Liver (tissue), 9 donors: ENCODE data around the gene PACS1. TPM values are rescaled to one million over a fixed set of nuclear protein-coding genes. Genes with fewer than 3 reads are reported as not detected.

Experiments
- DNase-seq: peaks from one replicate; pipeline ENCODE4 v3.0.0-alpha.2; 2017; ENCODE audit warnings: low spot score
- H3K27ac ChIP-seq, 2 donors: one replicate each; pipeline ENCODE4 v1.7.0; 2013; ENCODE audit warnings: inconsistent platforms in 2 of 2, low read length in 2 of 2, control low read depth in 1 of 2, low read depth in 1 of 2, mild to moderate bottlenecking in 1 of 2
- H3K27me3 ChIP-seq, 4 donors: one replicate each; pipeline versions ENCODE4 v1.6.1 to v1.7.0; 2013; ENCODE audit warnings: low read length in 3 of 4, inconsistent platforms in 1 of 4, mild to moderate bottlenecking in 1 of 4, moderate library complexity in 1 of 4; ENCODE audit not compliant: control insufficient read depth in 4 of 4, insufficient read depth in 4 of 4
- H3K36me3 ChIP-seq, 4 donors: one replicate each; pipeline versions ENCODE4 v1.6.1 to v1.7.0; 2013; ENCODE audit warnings: low read length in 3 of 4, mild to moderate bottlenecking in 3 of 4, low read depth in 1 of 4, moderate library complexity in 1 of 4; ENCODE audit not compliant: control insufficient read depth in 4 of 4, insufficient read depth in 3 of 4
- H3K4me1 ChIP-seq, 4 donors: one replicate each; pipeline versions ENCODE4 v1.6.1 to v1.7.0; 2013; ENCODE audit warnings: low read length in 3 of 4, mild to moderate bottlenecking in 3 of 4, moderate library complexity in 1 of 4; ENCODE audit not compliant: control insufficient read depth in 4 of 4, insufficient read depth in 4 of 4
- H3K4me3 ChIP-seq, 3 donors: one replicate each; pipeline versions ENCODE4 v1.6.1 to v1.7.0; 2013; ENCODE audit warnings: low read length in 3 of 3, control low read depth in 1 of 3, low read depth in 1 of 3, mild to moderate bottlenecking in 1 of 3
- H3K9ac ChIP-seq, 2 donors: one replicate each; pipeline ENCODE4 v1.7.0; 2013; ENCODE audit warnings: low read length in 2 of 2, mild to moderate bottlenecking in 2 of 2, moderate library complexity in 2 of 2, control low read depth in 1 of 2, low read depth in 1 of 2
- H3K9me3 ChIP-seq, 4 donors: one replicate each; pipeline versions ENCODE4 v1.6.1 to v1.7.0; 2013; ENCODE audit warnings: low read length in 3 of 4; ENCODE audit not compliant: control insufficient read depth in 4 of 4
- EGR1 ChIP-seq, 2 donors: IDR thresholded peaks; 2 replicates each; pipeline ENCODE4 v1.6.1; 2016 to 2018; ENCODE audit warnings: antibody characterized with exemption in 2 of 2, low read depth in 2 of 2
- FOXA1 ChIP-seq: IDR thresholded peaks from 2 replicates; pipeline ENCODE4 v1.6.1; 2016; ENCODE audit warnings: antibody characterized with exemption
- FOXA2 ChIP-seq: IDR thresholded peaks from 2 replicates; pipeline ENCODE4 v1.6.1; 2016; ENCODE audit warnings: antibody characterized with exemption
- GABPA ChIP-seq, 2 donors: IDR thresholded peaks in 1 of 2; conservative IDR thresholded peaks in 1 of 2; 2 replicates each; pipeline ENCODE4 v1.6.1; 2016; ENCODE audit warnings: antibody characterized with exemption in 2 of 2, mild to moderate bottlenecking in 1 of 2, moderate library complexity in 1 of 2
- HNF4A ChIP-seq, 2 donors: conservative IDR thresholded peaks; 2 replicates each; pipeline ENCODE4 v1.6.1; 2016; ENCODE audit warnings: antibody characterized with exemption in 2 of 2, mild to moderate bottlenecking in 2 of 2
- HNF4G ChIP-seq: IDR thresholded peaks from 2 replicates; pipeline ENCODE4 v1.6.1; 2016; ENCODE audit warnings: antibody characterized with exemption
- JUND ChIP-seq, 2 donors: IDR thresholded peaks; 2 replicates each; pipeline ENCODE4 v1.6.1; 2016; ENCODE audit warnings: antibody characterized with exemption in 2 of 2
- NR2F2 ChIP-seq: IDR thresholded peaks from 2 replicates; pipeline ENCODE4 v1.6.1; 2016; ENCODE audit warnings: antibody characterized with exemption
- RAD21 ChIP-seq, 2 donors: IDR thresholded peaks; 2 replicates each; pipeline ENCODE4 v1.6.1; 2016; ENCODE audit warnings: antibody characterized with exemption in 2 of 2, mild to moderate bottlenecking in 2 of 2
- SP1 ChIP-seq: IDR thresholded peaks from 2 replicates; pipeline ENCODE4 v1.6.1; 2018; ENCODE audit warnings: antibody characterized with exemption, mild to moderate bottlenecking
- TAF1 ChIP-seq: conservative IDR thresholded peaks from 2 replicates; pipeline ENCODE4 v1.6.1; 2016; ENCODE audit warnings: antibody characterized with exemption, mild to moderate bottlenecking
- YY1 ChIP-seq: IDR thresholded peaks from 2 replicates; pipeline ENCODE4 v1.6.1; 2016; ENCODE audit warnings: antibody characterized with exemption, mild to moderate bottlenecking
- WGBS: extraction: QIAGEN DNeasy Blood & Tissue Kit; methylation state at CpG from one replicate; pipeline ENCODE4 v1.1.7; 2013; 5-methylcytosine and 5-hydroxymethylcytosine counted together
- polyA plus RNA-seq, 2 donors: library from polyadenylated mRNA; stranded (reverse) in 1 of 2; unstranded in 1 of 2; fragments of 200-250 nt in 1 of 2; fragments of >200 nt in 1 of 2; fragmentation: Nextera tagmentation in 1 of 2; extraction: Ambion mirVana in 1 of 2; gene quantifications; one replicate each; pipeline versions ENCODE4 v1.2.1 to v1.2.3, GENCODE V29; 2013 to 2015
- total RNA-seq, 2 donors: library from RNA; depleted of rRNA; stranded (reverse); fragments of >200 nt; gene quantifications; one replicate each; pipeline ENCODE4 v1.2.3, GENCODE V29; 2014
- TF ChIP-seq, protein P1 (sequence below): IDR thresholded peaks from 2 replicates; pipeline ENCODE4 v1.6.1; 2016; ENCODE audit warnings: antibody characterized with exemption
- TF ChIP-seq, protein P2 (sequence below): IDR thresholded peaks from 2 replicates; pipeline ENCODE4 v1.6.1; 2016; ENCODE audit warnings: antibody characterized with exemption
- TF ChIP-seq, protein P3 (sequence below): IDR thresholded peaks from 2 replicates; pipeline ENCODE4 v1.6.1; 2016; ENCODE audit warnings: antibody characterized with exemption
- TF ChIP-seq, protein P4 (sequence below): fragments of 150-350 bp; IDR thresholded peaks from 2 replicates; pipeline ENCODE4 v1.5.1; 2017; ENCODE audit warnings: improper control_type of control experiment, low read depth, low read length; ENCODE audit not compliant: missing input control
- TF ChIP-seq, protein P5 (sequence below): IDR thresholded peaks from 2 replicates; pipeline ENCODE4 v1.6.1; 2016; ENCODE audit warnings: antibody characterized with exemption, mild to moderate bottlenecking
- donor health status: healthy.
- donor health status: healthy.
- donor health status: healthy.
- donor health status: healthy.
- donor health status: healthy.

PACS1 gene
- total and polyA plus RNA-seq, 4 donors, result 2.7 to 9.1 (median 7.3) TPM

DNA sequence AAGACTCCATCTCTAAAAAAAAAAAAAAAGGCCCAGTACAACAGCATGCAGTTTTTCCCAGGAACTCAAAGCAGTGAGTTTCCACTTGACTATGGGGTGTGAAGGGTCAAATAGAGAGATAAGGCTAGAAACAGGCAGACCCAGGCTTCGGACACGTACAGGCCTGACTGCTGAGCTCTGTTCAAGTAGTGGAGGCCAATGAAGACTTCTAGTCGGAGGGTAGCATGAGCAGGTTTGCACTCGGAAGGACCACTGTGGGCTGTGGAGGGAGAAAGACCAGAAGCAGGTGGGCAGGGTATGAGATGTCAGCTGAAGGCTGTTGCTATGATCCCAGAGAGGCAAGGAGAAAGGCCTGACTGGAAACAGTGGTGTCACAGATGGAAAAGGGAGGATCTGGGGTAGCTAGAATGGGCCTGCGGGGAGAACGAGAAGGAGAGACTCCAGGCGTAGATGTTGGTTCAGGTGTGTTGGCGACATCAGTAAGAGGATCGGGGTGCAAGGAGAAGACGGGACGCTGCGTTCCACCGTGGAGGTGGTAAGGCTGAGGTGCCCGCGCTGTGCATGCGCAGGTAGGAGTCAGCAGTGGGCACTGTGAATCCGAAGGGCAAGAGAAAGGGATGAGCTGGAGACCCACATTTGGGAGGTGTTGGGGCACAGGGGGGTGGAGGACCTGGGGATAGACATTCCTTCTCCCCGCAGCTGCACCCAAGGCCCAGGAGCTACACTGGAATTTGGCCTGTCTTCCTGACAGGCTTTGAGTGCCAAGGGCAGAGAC, 149.0 kb downstream of the PACS1 start:
- Histone ChIP-seq H3K27me3 (no peaks in the 10 kb centered on the region), H3K9ac (no peak overlapping the region), H3K9me3 (no peaks in the 10 kb centered on the region), H3K4me3 (no peak overlapping the region), H3K36me3 (peaks cover 2 to 15% (median 8%) of the 10 kb centered on the region in 4 donors), H3K4me1 (peaks cover 0 to 3% (median 0%) of the 10 kb centered on the region in 4 donors), H3K27ac (no peak overlapping the region)
- DNase-seq, result peak; percentile 13
- 98% methylated on average over 18 of the region's 18 CpGs for WGBS
- TF ChIP-seq RAD21 (IDR thresholded peaks at IDR 0.05) (no peak), FOXA1 (no peak), GABPA (IDR thresholded peaks at IDR 0.05 in 1 of 2, conservative IDR thresholded peaks at IDR 0.05 in 1 of 2) (no peak), HNF4A (conservative IDR thresholded peaks at IDR 0.05) (no peak), SP1 (no peak)
- TF ChIP-seq, protein P1, sequence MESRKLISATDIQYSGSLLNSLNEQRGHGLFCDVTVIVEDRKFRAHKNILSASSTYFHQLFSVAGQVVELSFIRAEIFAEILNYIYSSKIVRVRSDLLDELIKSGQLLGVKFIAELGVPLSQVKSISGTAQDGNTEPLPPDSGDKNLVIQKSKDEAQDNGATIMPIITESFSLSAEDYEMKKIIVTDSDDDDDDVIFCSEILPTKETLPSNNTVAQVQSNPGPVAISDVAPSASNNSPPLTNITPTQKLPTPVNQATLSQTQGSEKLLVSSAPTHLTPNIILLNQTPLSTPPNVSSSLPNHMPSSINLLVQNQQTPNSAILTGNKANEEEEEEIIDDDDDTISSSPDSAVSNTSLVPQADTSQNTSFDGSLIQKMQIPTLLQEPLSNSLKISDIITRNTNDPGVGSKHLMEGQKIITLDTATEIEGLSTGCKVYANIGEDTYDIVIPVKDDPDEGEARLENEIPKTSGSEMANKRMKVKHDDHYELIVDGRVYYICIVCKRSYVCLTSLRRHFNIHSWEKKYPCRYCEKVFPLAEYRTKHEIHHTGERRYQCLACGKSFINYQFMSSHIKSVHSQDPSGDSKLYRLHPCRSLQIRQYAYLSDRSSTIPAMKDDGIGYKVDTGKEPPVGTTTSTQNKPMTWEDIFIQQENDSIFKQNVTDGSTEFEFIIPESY, result no peak
- TF ChIP-seq, protein P2, sequence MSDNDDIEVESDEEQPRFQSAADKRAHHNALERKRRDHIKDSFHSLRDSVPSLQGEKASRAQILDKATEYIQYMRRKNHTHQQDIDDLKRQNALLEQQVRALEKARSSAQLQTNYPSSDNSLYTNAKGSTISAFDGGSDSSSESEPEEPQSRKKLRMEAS, result no peak
- TF ChIP-seq, protein P3, sequence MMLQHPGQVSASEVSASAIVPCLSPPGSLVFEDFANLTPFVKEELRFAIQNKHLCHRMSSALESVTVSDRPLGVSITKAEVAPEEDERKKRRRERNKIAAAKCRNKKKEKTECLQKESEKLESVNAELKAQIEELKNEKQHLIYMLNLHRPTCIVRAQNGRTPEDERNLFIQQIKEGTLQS, result no peak

DNA sequence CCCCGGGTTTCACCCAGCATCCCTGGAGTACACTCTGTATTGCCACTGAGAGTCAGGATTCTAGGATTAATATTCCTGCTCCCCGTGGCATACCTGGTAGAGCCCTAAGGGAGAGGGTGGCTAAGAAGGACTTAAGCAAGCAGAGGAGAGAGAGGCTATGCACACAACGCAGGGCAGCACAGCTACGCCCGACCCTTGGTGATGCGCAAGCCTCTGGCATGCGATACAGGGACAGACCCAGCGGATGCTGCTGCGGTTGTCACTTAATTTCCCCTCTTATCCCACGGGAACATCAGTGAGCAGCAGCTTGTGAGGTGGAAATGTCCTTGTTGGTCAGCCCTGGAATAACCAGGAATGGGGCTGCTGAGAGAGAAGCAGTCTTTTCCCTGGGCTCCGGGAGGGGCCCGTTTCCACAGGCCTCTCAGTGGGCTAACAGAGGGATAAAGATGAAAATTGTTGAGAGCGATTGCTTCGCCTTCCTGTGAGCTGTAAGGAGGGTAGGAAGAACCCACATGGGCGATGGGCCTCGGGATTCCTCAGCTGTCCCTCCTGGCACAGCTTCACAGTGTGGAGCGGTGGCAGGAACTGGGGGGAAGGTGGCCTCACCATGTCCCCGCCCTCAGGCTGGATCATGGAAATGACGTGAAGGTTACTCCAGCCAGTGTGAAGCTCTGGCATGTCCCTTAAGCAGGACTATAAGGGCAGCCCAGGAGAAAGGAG, 149.9 kb downstream of the PACS1 start:
- Histone ChIP-seq H3K4me3 (no peak overlapping the region), H3K27ac (no peak overlapping the region), H3K9ac (no peak overlapping the region), H3K4me1 (peaks cover 0 to 3% (median 0%) of the 10 kb centered on the region in 4 donors), H3K36me3 (peaks cover 2 to 15% (median 10%) of the 10 kb centered on the region in 4 donors), H3K9me3 (no peaks in the 10 kb centered on the region), H3K27me3 (no peaks in the 10 kb centered on the region)
- 96% methylated on average over 19 of the region's 19 CpGs for WGBS
- no peak for TF ChIP-seq FOXA2
- TF ChIP-seq, protein P3, result no peak
- TF ChIP-seq FOXA1, result no peak
- TF ChIP-seq EGR1 (IDR thresholded peaks at IDR 0.05; ENCODE audit: low read depth in 2 of 2), result no peak
- TF ChIP-seq GABPA (IDR thresholded peaks at IDR 0.05 in 1 of 2, conservative IDR thresholded peaks at IDR 0.05 in 1 of 2), result no peak
- TF ChIP-seq TAF1, result no peak
- TF ChIP-seq, protein P4, sequence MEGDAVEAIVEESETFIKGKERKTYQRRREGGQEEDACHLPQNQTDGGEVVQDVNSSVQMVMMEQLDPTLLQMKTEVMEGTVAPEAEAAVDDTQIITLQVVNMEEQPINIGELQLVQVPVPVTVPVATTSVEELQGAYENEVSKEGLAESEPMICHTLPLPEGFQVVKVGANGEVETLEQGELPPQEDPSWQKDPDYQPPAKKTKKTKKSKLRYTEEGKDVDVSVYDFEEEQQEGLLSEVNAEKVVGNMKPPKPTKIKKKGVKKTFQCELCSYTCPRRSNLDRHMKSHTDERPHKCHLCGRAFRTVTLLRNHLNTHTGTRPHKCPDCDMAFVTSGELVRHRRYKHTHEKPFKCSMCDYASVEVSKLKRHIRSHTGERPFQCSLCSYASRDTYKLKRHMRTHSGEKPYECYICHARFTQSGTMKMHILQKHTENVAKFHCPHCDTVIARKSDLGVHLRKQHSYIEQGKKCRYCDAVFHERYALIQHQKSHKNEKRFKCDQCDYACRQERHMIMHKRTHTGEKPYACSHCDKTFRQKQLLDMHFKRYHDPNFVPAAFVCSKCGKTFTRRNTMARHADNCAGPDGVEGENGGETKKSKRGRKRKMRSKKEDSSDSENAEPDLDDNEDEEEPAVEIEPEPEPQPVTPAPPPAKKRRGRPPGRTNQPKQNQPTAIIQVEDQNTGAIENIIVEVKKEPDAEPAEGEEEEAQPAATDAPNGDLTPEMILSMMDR, result no peak
- TF ChIP-seq, protein P5, sequence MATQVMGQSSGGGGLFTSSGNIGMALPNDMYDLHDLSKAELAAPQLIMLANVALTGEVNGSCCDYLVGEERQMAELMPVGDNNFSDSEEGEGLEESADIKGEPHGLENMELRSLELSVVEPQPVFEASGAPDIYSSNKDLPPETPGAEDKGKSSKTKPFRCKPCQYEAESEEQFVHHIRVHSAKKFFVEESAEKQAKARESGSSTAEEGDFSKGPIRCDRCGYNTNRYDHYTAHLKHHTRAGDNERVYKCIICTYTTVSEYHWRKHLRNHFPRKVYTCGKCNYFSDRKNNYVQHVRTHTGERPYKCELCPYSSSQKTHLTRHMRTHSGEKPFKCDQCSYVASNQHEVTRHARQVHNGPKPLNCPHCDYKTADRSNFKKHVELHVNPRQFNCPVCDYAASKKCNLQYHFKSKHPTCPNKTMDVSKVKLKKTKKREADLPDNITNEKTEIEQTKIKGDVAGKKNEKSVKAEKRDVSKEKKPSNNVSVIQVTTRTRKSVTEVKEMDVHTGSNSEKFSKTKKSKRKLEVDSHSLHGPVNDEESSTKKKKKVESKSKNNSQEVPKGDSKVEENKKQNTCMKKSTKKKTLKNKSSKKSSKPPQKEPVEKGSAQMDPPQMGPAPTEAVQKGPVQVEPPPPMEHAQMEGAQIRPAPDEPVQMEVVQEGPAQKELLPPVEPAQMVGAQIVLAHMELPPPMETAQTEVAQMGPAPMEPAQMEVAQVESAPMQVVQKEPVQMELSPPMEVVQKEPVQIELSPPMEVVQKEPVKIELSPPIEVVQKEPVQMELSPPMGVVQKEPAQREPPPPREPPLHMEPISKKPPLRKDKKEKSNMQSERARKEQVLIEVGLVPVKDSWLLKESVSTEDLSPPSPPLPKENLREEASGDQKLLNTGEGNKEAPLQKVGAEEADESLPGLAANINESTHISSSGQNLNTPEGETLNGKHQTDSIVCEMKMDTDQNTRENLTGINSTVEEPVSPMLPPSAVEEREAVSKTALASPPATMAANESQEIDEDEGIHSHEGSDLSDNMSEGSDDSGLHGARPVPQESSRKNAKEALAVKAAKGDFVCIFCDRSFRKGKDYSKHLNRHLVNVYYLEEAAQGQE, result no peak
- TF ChIP-seq, protein P2, result no peak
- TF ChIP-seq YY1, result no peak
- no peak for TF ChIP-seq NR2F2
- TF ChIP-seq HNF4A (conservative IDR thresholded peaks at IDR 0.05), result no peak
- TF ChIP-seq JUND (IDR thresholded peaks at IDR 0.05), result no peak
- TF ChIP-seq HNF4G, result no peak
- no peak for DNase-seq
